ENCODE results near the gene HTR3B. TPM values are rescaled to one million over a fixed set of nuclear protein-coding genes. Genes with fewer than 3 reads are reported as not detected.

Gene HTR3B
- total RNA-seq, 1 experiment from 2014 or later: not detected

DNA sequence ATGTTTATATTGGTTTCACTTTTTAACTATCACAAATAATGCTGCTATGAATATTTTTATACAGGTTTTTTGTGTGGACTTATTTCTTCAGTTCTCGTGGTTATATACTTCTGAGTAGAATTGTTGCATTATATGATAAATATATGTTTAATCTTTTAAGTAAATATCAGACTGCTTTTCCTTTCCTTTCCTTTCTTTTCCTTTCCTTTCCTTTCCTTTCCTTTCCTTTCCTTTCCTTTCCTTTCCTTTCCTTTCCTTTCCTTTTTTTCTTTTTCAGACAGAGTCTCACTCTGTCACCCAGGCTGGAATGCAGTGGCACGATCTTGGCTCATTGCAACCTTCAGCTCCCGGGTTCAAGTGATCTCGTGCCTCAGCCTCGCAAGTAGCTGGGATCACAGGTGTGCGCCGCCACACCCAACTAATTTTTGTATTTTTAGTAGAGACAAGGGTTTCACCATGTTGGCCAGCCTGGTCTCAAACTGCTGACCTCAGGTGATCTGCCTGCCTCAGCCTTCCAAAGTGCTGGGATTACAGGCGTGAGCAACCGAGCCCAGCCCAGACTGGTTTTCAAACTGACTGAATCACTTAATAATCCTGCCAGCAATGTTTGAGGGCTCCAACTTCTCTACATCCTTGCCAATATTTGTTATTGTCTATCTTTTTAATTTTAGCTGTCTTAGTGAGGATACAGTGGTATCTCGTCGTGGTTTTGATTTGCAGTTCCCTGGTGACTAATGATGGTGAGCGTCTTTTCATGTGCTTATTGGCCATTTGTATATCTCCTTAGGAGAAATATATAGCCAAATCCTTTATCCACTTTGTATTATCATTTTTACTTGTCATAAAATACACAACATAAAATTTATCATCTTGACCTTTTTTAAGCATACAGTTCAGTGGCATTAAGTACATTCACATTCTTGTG lies 21.9 kb downstream of the HTR3B start:
- Histone ChIP-seq H2AK5ac (ENCODE audit: insufficient read length, low read length) (no peak overlapping the region), H3K79me1 (ENCODE audit: insufficient read depth, low read depth, low read length, poor library complexity, severe bottlenecking) (no peaks in the 10 kb centered on the region), H3T11ph (ENCODE audit: low read length) (no peak overlapping the region), H2BK20ac (ENCODE audit: low read depth, low read length, poor library complexity, severe bottlenecking) (no peak overlapping the region), H3K27me3 (ENCODE audit: insufficient read depth, low read length) (no peaks in the 10 kb centered on the region), H3K23ac (ENCODE audit: insufficient read length, low read depth, low read length) (no peak overlapping the region), H3K23me2 (ENCODE audit: insufficient read length, low read depth, low read length, poor library complexity, severe bottlenecking) (no peaks in the 10 kb centered on the region), H3K56ac (ENCODE audit: insufficient read length, low read depth, low read length) (no peak overlapping the region), H3K14ac (ENCODE audit: insufficient read depth, low read length) (no peak overlapping the region), H4K8ac (replicated peaks; ENCODE audit: insufficient read length, low read depth, low read length) (no peak overlapping the region), H2BK12ac (ENCODE audit: insufficient read length, low read depth, low read length) (no peak overlapping the region), H3K4ac (ENCODE audit: low read depth, low read length) (no peak overlapping the region), H4K91ac (ENCODE audit: insufficient read length, low read depth, low read length) (no peak overlapping the region), H3K27ac (ENCODE audit: insufficient read length, low read depth, low read length) (no peak overlapping the region), H3K4me2 (ENCODE audit: insufficient read depth, insufficient read length, low read length) (no peak overlapping the region), H4K5ac (ENCODE audit: insufficient read length, low read depth, low read length) (no peak overlapping the region), H3K18ac (ENCODE audit: insufficient read length, low read depth, low read length) (no peak overlapping the region), H2BK120ac (ENCODE audit: low read depth, low read length, poor library complexity, severe bottlenecking) (no peak overlapping the region), H2BK15ac (ENCODE audit: low read depth, low read length) (no peak overlapping the region), H3K4me1 (ENCODE audit: insufficient read depth, low read length) (no peaks in the 10 kb centered on the region), H2BK5ac (ENCODE audit: insufficient read length, low read length) (no peak overlapping the region), H3K9ac (ENCODE audit: extremely low read depth, insufficient read length, low read length) (no peak overlapping the region), H3K9me3 (ENCODE audit: control insufficient read depth, low read depth, low read length) (no peaks in the 10 kb centered on the region), H2AFZ (ENCODE audit: low read length) (no peak overlapping the region), H4K20me1 (ENCODE audit: control insufficient read depth, insufficient read depth, insufficient read length) (no peaks in the 10 kb centered on the region), H3K79me2 (ENCODE audit: insufficient read depth, low read length) (no peaks in the 10 kb centered on the region)
- Mint-ChIP-seq H3K36me3 (ENCODE audit: insufficient read depth in 1 of 3, low read depth in 3 of 3) (peaks cover 0 to 5% (median 4%) of the 10 kb centered on the region in 3 experiments; a peak in 3 of 7 replicates), H3K4me3 (no peak overlapping the region), H3K27ac (no peak overlapping the region), H3K27me3 (ENCODE audit: low read depth) (no peaks in the 10 kb centered on the region), H3K4me1 (peaks cover 2 to 5% of the 10 kb centered on the region in 2 experiments; a peak in 3 of 4 replicates), H3K9me3 (peaks cover 0 to 3% of the 10 kb centered on the region in 2 experiments; a peak in 1 of 5 replicates)
- TF ChIP-seq, protein P1, sequence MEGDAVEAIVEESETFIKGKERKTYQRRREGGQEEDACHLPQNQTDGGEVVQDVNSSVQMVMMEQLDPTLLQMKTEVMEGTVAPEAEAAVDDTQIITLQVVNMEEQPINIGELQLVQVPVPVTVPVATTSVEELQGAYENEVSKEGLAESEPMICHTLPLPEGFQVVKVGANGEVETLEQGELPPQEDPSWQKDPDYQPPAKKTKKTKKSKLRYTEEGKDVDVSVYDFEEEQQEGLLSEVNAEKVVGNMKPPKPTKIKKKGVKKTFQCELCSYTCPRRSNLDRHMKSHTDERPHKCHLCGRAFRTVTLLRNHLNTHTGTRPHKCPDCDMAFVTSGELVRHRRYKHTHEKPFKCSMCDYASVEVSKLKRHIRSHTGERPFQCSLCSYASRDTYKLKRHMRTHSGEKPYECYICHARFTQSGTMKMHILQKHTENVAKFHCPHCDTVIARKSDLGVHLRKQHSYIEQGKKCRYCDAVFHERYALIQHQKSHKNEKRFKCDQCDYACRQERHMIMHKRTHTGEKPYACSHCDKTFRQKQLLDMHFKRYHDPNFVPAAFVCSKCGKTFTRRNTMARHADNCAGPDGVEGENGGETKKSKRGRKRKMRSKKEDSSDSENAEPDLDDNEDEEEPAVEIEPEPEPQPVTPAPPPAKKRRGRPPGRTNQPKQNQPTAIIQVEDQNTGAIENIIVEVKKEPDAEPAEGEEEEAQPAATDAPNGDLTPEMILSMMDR (conservative IDR thresholded peaks at IDR 0.05): no peak
- no peak for DNase-seq
- WGBS (ENCODE audit: extremely low coverage, insufficient read length, low lambda C conversion rate): no CpG with 5 or more reads among the region's 12 CpGs
